Activated CD4-positive, alpha-beta memory T cell treated with anti-CD3 and anti-CD28 coated beads, Interleukin-2, amount 10 ng/mL, durations not matched to agents 7 days and 5 days (primary cell): ENCODE measurements around the gene RGS2. TPM values are rescaled to one million over a fixed set of nuclear protein-coding genes. Genes with fewer than 3 reads are reported as not detected.

Source experiments
- CTCF ChIA-PET: fragments of 350-600 bp; sonication (Branson Sonifier 250); formaldehyde crosslinking; loops from one replicate; lab custom pipeline; 2021; ENCODE audit warnings: antibody characterized with exemption, inconsistent platforms; lab: Charles Lee
- POLR2A ChIA-PET: fragments of 350-600 bp; sonication (Branson Sonifier 250); formaldehyde crosslinking; loops from one replicate; lab custom pipeline; 2021; ENCODE audit warnings: antibody characterized with exemption; lab: Charles Lee
- DNase-seq: peaks from one replicate; pipeline ENCODE4 v3.0.0-alpha.2; 2020
- H3K27ac Mint-ChIP-seq: one replicate; pipeline ENCODE4 v1.8.0; 2021; ENCODE audit warnings: mild to moderate bottlenecking, mixed read lengths
- H3K27me3 Mint-ChIP-seq: one replicate; pipeline ENCODE4 v1.8.0; 2021; ENCODE audit warnings: mixed read lengths
- H3K36me3 Mint-ChIP-seq: one replicate; pipeline ENCODE4 v1.8.0; 2021; ENCODE audit warnings: low read depth, mixed read lengths
- H3K4me1 Mint-ChIP-seq: one replicate; pipeline ENCODE4 v1.8.0; 2021; ENCODE audit warnings: mixed read lengths
- H3K4me3 Mint-ChIP-seq: one replicate; pipeline ENCODE4 v1.8.0; 2021; ENCODE audit warnings: mild to moderate bottlenecking, mixed read lengths
- H3K9me3 Mint-ChIP-seq: one replicate; pipeline ENCODE4 v1.8.0; 2021; ENCODE audit warnings: mixed read lengths
- total RNA-seq, 2 experiments: library from RNA; stranded (reverse); gene quantifications; one replicate each; pipeline ENCODE4 v1.2.3, GENCODE V29; 2021

Gene RGS2
- total RNA-seq, 2 experiments from 2014 or later = 8.0 to 8.2 TPM

GRCh38 chr1:192802406-192802805 lies 6.4 kb upstream of the RGS2 start:
- peaks cover 3% of the 10 kb centered on the region for H3K27me3 Mint-ChIP-seq
- no peak overlapping the region for H3K4me3 Mint-ChIP-seq
- DNase-seq = no peak
- H3K4me1 Mint-ChIP-seq = peaks cover 14% of the 10 kb centered on the region
- no peaks in the 10 kb centered on the region for H3K9me3 Mint-ChIP-seq
- no peak overlapping the region for H3K27ac Mint-ChIP-seq
- H3K36me3 Mint-ChIP-seq = no peaks in the 10 kb centered on the region
- POLR2A ChIA-PET = no interaction called here
- CTCF ChIA-PET = interaction anchor here (1.0 kb wide), 1 partner anchor 328 kb away, joined by 3 read pairs; no protein-coding TSS in a partner anchor

- no peaks in the 10 kb centered on the region for H3K9me3 Mint-ChIP-seq
These were observed 5.3 kb upstream of the RGS2 start for GRCh38 chr1:192803501-192803900.

GRCh38 chr1:192805832-192806323 lies 3.0 kb upstream of the RGS2 start:
- ChIA-PET CTCF (interaction anchor here (0.8 to 8.7 kb wide), 12 partner anchors 9 to 331 kb away, joined by 3 to 74 read pairs (median 4); partner anchors contain the start of genes CDC73, RO60 and UCHL5), POLR2A (interaction anchor here (0.8 to 7.3 kb wide), 3 partner anchors 218 to 316 kb away, joined by 3 to 65 read pairs (median 18); partner anchors contain the start of genes CDC73, RO60 and UCHL5)
- peak; percentile 21 for DNase-seq
- Mint-ChIP-seq H3K27ac (no peak overlapping the region), H3K4me3 (no peak overlapping the region), H3K36me3 (peaks cover 6% of the 10 kb centered on the region), H3K27me3 (peaks cover 10% of the 10 kb centered on the region), H3K9me3 (no peaks in the 10 kb centered on the region), H3K4me1 (peaks cover 39% of the 10 kb centered on the region)

More at GRCh38 chr1:192803501-192803900, 5.3 kb upstream of the RGS2 start:
- H3K4me1 Mint-ChIP-seq = peaks cover 23% of the 10 kb centered on the region
- POLR2A ChIA-PET = interaction anchor here (1.4 kb wide), 1 partner anchor 255 kb away, joined by 3 read pairs; the partner anchor contains the start of gene UCHL5
- DNase-seq = no peak
- no peak overlapping the region for H3K27ac Mint-ChIP-seq
- no peak overlapping the region for H3K4me3 Mint-ChIP-seq
- H3K27me3 Mint-ChIP-seq = peaks cover 10% of the 10 kb centered on the region
- CTCF ChIA-PET = interaction anchor here (8.7 kb wide), 1 partner anchor 217 kb away, joined by 74 read pairs; no protein-coding TSS in a partner anchor
- no peaks in the 10 kb centered on the region for H3K36me3 Mint-ChIP-seq

- peaks cover 10% of the 10 kb centered on the region for H3K36me3 Mint-ChIP-seq
- H3K27me3 Mint-ChIP-seq = peaks cover 10% of the 10 kb centered on the region
- ChIA-PET CTCF (interaction anchor here (0.6 to 8.7 kb wide), 14 partner anchors 35 to 330 kb away, joined by 3 to 74 read pairs (median 4); partner anchors contain the start of genes CDC73, RO60 and UCHL5), POLR2A (interaction anchor here (0.8 to 7.3 kb wide), 13 partner anchors 10 to 315 kb away, joined by 3 to 65 read pairs (median 4); partner anchors contain the start of genes CDC73, RO60 and UCHL5)
- peak overlapping the region; percentile 81 for H3K4me3 Mint-ChIP-seq
- H3K9me3 Mint-ChIP-seq = no peaks in the 10 kb centered on the region
- H3K4me1 Mint-ChIP-seq = peaks cover 39% of the 10 kb centered on the region
- peak overlapping the region; percentile 16 for H3K27ac Mint-ChIP-seq
- no peak for DNase-seq
These were observed 1.4 kb upstream of the RGS2 start for GRCh38 chr1:192807211-192808162.

GRCh38 chr1:192808163-192808517 lies 699 bp upstream of the RGS2 start:
- Mint-ChIP-seq H3K9me3 (no peaks in the 10 kb centered on the region), H3K27ac (no peak overlapping the region), H3K36me3 (peaks cover 10% of the 10 kb centered on the region), H3K4me3 (peak overlapping the region; percentile 81), H3K27me3 (peaks cover 7% of the 10 kb centered on the region), H3K4me1 (peaks cover 39% of the 10 kb centered on the region)
- CTCF ChIA-PET = interaction anchor here (0.6 to 8.7 kb wide), 8 partner anchors 176 to 331 kb away, joined by 3 to 74 read pairs (median 5); partner anchors contain the start of genes CDC73, RO60 and UCHL5
- DNase-seq = no peak
- POLR2A ChIA-PET = interaction anchor here (0.8 to 7.3 kb wide), 11 partner anchors 9 to 314 kb away, joined by 3 to 65 read pairs (median 4); partner anchors contain the start of genes CDC73, RO60 and UCHL5

GRCh38 chr1:192809307-192810252 lies 741 bp downstream of the RGS2 start:
- DNase-seq = peak; percentile 72
- peaks cover 10% of the 10 kb centered on the region for H3K36me3 Mint-ChIP-seq
- POLR2A ChIA-PET = interaction anchor here (0.6 to 7.3 kb wide), 6 partner anchors 208 to 313 kb away, joined by 3 to 65 read pairs (median 4); partner anchors contain the start of genes CDC73, RO60 and UCHL5
- peak overlapping the region; percentile 83 for H3K27ac Mint-ChIP-seq
- H3K4me1 Mint-ChIP-seq = peaks cover 39% of the 10 kb centered on the region
- H3K4me3 Mint-ChIP-seq = peak overlapping the region; percentile 98
- H3K9me3 Mint-ChIP-seq = no peaks in the 10 kb centered on the region
- CTCF ChIA-PET = interaction anchor here (0.7 to 8.7 kb wide), 2 partner anchors 10 to 211 kb away, joined by 3 to 74 read pairs; no protein-coding TSS in a partner anchor
- H3K27me3 Mint-ChIP-seq = peaks cover 7% of the 10 kb centered on the region

- Mint-ChIP-seq H3K4me1 (peaks cover 39% of the 10 kb centered on the region), H3K36me3 (peaks cover 10% of the 10 kb centered on the region), H3K4me3 (peak overlapping the region; percentile 57), H3K27ac (no peak overlapping the region), H3K9me3 (no peaks in the 10 kb centered on the region), H3K27me3 (peaks cover 7% of the 10 kb centered on the region)
- DNase-seq = no peak
- CTCF ChIA-PET = interaction anchor here (0.5 to 8.7 kb wide), 5 partner anchors 10 to 248 kb away, joined by 3 to 74 read pairs (median 3); no protein-coding TSS in a partner anchor
- POLR2A ChIA-PET = interaction anchor here (1.2 to 7.3 kb wide), 3 partner anchors 215 to 248 kb away, joined by 3 to 65 read pairs (median 3); partner anchors contain the start of genes RO60 and UCHL5
These were observed 1.5 kb downstream of the RGS2 start for GRCh38 chr1:192810253-192810880.

- no peak for DNase-seq
These were observed 2.2 kb downstream of the RGS2 start for GRCh38 chr1:192811006-192811405.

GRCh38 chr1:192811594-192812239 lies 2.9 kb downstream of the RGS2 start:
- Mint-ChIP-seq H3K27ac (no peak overlapping the region), H3K4me3 (no peak overlapping the region), H3K36me3 (peaks cover 10% of the 10 kb centered on the region), H3K4me1 (peaks cover 32% of the 10 kb centered on the region), H3K9me3 (no peaks in the 10 kb centered on the region), H3K27me3 (peaks cover 7% of the 10 kb centered on the region)
- ChIA-PET POLR2A (interaction anchor here (7.3 kb wide), 1 partner anchor 247 kb away, joined by 65 read pairs; the partner anchor contains the start of genes RO60 and UCHL5), CTCF (interaction anchor here (1.1 to 8.7 kb wide), 2 partner anchors 208 to 247 kb away, joined by 3 to 74 read pairs; no protein-coding TSS in a partner anchor)
- DNase-seq = no peak

More at GRCh38 chr1:192811006-192811405, 2.2 kb downstream of the RGS2 start:
- Mint-ChIP-seq H3K9me3 (no peaks in the 10 kb centered on the region), H3K27ac (no peak overlapping the region), H3K27me3 (peaks cover 7% of the 10 kb centered on the region), H3K4me1 (peaks cover 36% of the 10 kb centered on the region), H3K4me3 (no peak overlapping the region), H3K36me3 (peaks cover 10% of the 10 kb centered on the region)
- CTCF ChIA-PET = interaction anchor here (1.0 to 8.7 kb wide), 3 partner anchors 10 to 247 kb away, joined by 3 to 74 read pairs (median 3); no protein-coding TSS in a partner anchor
- POLR2A ChIA-PET = interaction anchor here (7.3 kb wide), 1 partner anchor 247 kb away, joined by 65 read pairs; the partner anchor contains the start of genes RO60 and UCHL5

GRCh38 chr1:192812420-192813209 lies 3.8 kb downstream of the RGS2 start:
- peaks cover 23% of the 10 kb centered on the region for H3K4me1 Mint-ChIP-seq
- peaks cover 10% of the 10 kb centered on the region for H3K36me3 Mint-ChIP-seq
- ChIA-PET POLR2A (no interaction called here), CTCF (no interaction called here)
- no peak for DNase-seq
- H3K27ac Mint-ChIP-seq = no peak overlapping the region
- peaks cover 6% of the 10 kb centered on the region for H3K27me3 Mint-ChIP-seq
- H3K4me3 Mint-ChIP-seq = no peak overlapping the region
- no peaks in the 10 kb centered on the region for H3K9me3 Mint-ChIP-seq
